ENCODE data around the gene TBC1D4. TPM values are rescaled to one million over a fixed set of nuclear protein-coding genes. Genes with fewer than 3 reads are reported as not detected.

Gene TBC1D4
- total RNA-seq, 1 experiment from 2014 or later: 19.5 TPM

- Histone ChIP-seq H3K36me3 (ENCODE audit: low read depth) (no peaks in the 10 kb centered on the region), H4K20me1 (ENCODE audit: insufficient read depth) (no peaks in the 10 kb centered on the region; the same call in 1 of the 2 replicates), H3K79me2 (ENCODE audit: low read depth) (peaks cover under 1% of the 10 kb centered on the region; the same call in 1 of the 2 replicates), H3K27me3 (ENCODE audit: insufficient read depth, low read depth) (no peaks in the 10 kb centered on the region), H2AFZ (no peak overlapping the region), H3K27ac (peak overlapping the region; percentile 61), H3K4me3 (no peak overlapping the region), H3F3A (ENCODE audit: insufficient read depth, low read depth) (peaks cover 46% of the 10 kb centered on the region), H3K4me2 (peak overlapping the region; percentile 43), H3K9me3 (ENCODE audit: insufficient read depth, low read depth) (no peaks in the 10 kb centered on the region), H3K9me2 (ENCODE audit: insufficient read depth) (no peaks in the 10 kb centered on the region), H3K4me1 (replicated peaks; ENCODE audit: insufficient read depth) (peaks cover 50% of the 10 kb centered on the region)
- ChIA-PET CTCF (no interaction called here), POLR2A (ENCODE audit: unreplicated experiment) (no interaction called here)
- TF ChIP-seq EZH2 (IDR thresholded peaks at IDR 0.05; ENCODE audit: low read depth) (no peak), CTCF (conservative IDR thresholded peaks at IDR 0.05) (no peak)
- intact Hi-C loops (cut with micrococcal nuclease; ENCODE audit: unreplicated experiment): no loop called here
- BruUV-seq (replicated peaks): no TSS peak
- peak; percentile 22 to 43 for DNase-seq
These were observed 3.5 kb upstream of the TBC1D4 start for GRCh38 chr13:75485286-75486062.

DNA sequence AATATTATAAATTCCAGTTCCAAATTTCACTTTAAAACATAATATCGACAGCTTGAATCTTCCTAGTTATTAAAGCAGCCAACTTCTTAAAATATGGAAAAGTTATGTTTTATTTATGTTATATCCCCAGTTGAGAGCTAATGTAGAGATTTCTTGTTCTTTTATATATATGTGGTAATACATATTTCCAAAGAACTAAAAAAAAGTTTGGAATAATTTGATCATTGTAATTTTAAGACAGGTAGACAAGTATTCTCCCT is 781 bp upstream of the TBC1D4 start:
- Histone ChIP-seq H3K27me3 (ENCODE audit: insufficient read depth, low read depth) (no peaks in the 10 kb centered on the region), H3K9me3 (ENCODE audit: insufficient read depth, low read depth) (no peaks in the 10 kb centered on the region), H2AFZ (peak overlapping the region; percentile 96), H3K4me1 (replicated peaks; ENCODE audit: insufficient read depth) (peaks cover 43% of the 10 kb centered on the region), H3K4me3 (peak overlapping the region; percentile 64), H4K20me1 (ENCODE audit: insufficient read depth) (no peaks in the 10 kb centered on the region; the same call in 1 of the 2 replicates), H3K79me2 (ENCODE audit: low read depth) (peaks cover 27% of the 10 kb centered on the region), H3K4me2 (peak overlapping the region; percentile 98), H3F3A (ENCODE audit: insufficient read depth, low read depth) (peaks cover 32% of the 10 kb centered on the region), H3K9me2 (ENCODE audit: insufficient read depth) (no peaks in the 10 kb centered on the region), H3K36me3 (ENCODE audit: low read depth) (no peaks in the 10 kb centered on the region), H3K27ac (peak overlapping the region; percentile 86)
- BruUV-seq (replicated peaks): TSS peak; percentile 61
- intact Hi-C loops (cut with micrococcal nuclease; ENCODE audit: unreplicated experiment): loop anchor here (1.0 to 5.0 kb wide), 5 partner anchors 54 to 155 kb away; partner anchors contain the start of genes COMMD6, LMO7 and UCHL3
- no peak for DNase-seq
- CTCF ChIA-PET: interaction anchor here (1.0 to 1.2 kb wide), 2 partner anchors 67 to 110 kb away, joined by 3 to 13 read pairs; partner anchors contain the start of gene UCHL3
- POLR2A ChIA-PET (ENCODE audit: unreplicated experiment): no interaction called here
- TF ChIP-seq CTCF (conservative IDR thresholded peaks at IDR 0.05) (no peak; the same call in 1 of the 2 replicates), EZH2 (IDR thresholded peaks at IDR 0.05; ENCODE audit: low read depth) (no peak)

GRCh38 chr13:75481176-75482069 is 546 bp downstream of the TBC1D4 start:
- H3K4me1 ChIP-seq (replicated peaks; ENCODE audit: insufficient read depth): peaks cover 39% of the 10 kb centered on the region
- peak overlapping the region; percentile 96 for H2AFZ ChIP-seq
- ChIA-PET POLR2A (ENCODE audit: unreplicated experiment) (interaction anchor here (0.7 kb wide), 1 partner anchor 466 kb away, joined by 5 read pairs; no protein-coding TSS in a partner anchor), CTCF (interaction anchor here (0.7 to 1.2 kb wide), 4 partner anchors 10 to 109 kb away, joined by 3 to 13 read pairs (median 3); partner anchors contain the start of gene UCHL3)
- H3K79me2 ChIP-seq (ENCODE audit: low read depth): peaks cover 38% of the 10 kb centered on the region
- peak overlapping the region; percentile 64 for H3K4me3 ChIP-seq
- H3F3A ChIP-seq (ENCODE audit: insufficient read depth, low read depth): peaks cover 32% of the 10 kb centered on the region
- no peaks in the 10 kb centered on the region for H3K36me3 ChIP-seq (ENCODE audit: low read depth)
- intact Hi-C loops (cut with micrococcal nuclease; ENCODE audit: unreplicated experiment): loop anchor here (1.0 to 5.0 kb wide), 6 partner anchors 55 to 156 kb away; partner anchors contain the start of genes COMMD6, LMO7 and UCHL3
- H4K20me1 ChIP-seq (ENCODE audit: insufficient read depth): no peaks in the 10 kb centered on the region; the same call in 1 of the 2 replicates
- TF ChIP-seq EZH2 (IDR thresholded peaks at IDR 0.05; ENCODE audit: low read depth) (no peak), CTCF (conservative IDR thresholded peaks at IDR 0.05) (no peak)
- peak overlapping the region; percentile 41 for H3K27ac ChIP-seq
- H3K9me2 ChIP-seq (ENCODE audit: insufficient read depth): no peaks in the 10 kb centered on the region; the same call in 1 of the 2 replicates
- H3K27me3 ChIP-seq (ENCODE audit: insufficient read depth, low read depth): no peaks in the 10 kb centered on the region
- peak in 1 of 2 experiments; percentile 41 for DNase-seq
- no TSS peak for BruUV-seq (replicated peaks)
- no peaks in the 10 kb centered on the region for H3K9me3 ChIP-seq (ENCODE audit: insufficient read depth, low read depth)
- peak overlapping the region; percentile 98 for H3K4me2 ChIP-seq
